HG03066 (cell line): ENCODE data around the gene PCDHB12.

Experiments
- ATAC-seq: cut with Tn5 transposase; IDR thresholded peaks from one replicate; pipeline ENCODE4 v1.9.1; 2021; ENCODE audit warnings: low read depth; ENCODE audit not compliant: unreplicated experiment

Gene PCDHB12

DNA sequence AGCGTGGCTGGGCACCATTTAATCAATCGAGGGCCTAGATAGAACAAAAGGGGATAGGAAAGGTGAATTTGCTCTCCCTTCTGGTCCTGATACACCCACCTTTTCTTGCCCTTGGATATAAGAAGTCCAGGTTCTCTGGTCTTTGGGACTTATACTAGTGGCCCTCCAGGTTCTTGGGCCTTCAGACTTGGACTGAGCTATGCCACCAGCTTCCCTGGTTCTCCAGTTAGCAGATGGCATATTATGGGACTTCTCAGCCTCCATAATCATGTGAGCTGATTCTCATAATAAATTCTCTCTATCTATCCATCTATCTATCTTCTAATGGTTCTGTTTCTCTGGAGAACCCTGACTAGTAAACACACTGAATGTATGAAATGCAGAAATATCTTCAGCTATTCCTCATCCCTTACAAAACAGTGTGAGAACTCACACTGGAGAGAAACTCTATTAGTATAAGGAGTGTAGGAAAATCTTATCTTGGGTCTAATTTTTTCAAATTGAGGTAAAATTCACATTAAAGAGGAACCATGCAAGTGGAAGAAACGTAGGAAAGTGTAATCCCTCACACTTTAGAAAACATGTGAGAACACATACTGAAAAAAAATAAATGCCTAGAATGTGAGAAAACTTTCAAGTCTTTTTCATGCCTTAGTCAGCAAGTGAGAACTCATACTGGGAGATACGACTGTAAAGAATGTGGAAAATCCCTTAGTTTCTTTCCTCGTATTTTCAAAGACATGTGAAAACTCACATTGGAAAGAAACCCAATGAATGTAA is 52.1 kb downstream of the PCDHB12 start:
- no peak for ATAC-seq

DNA sequence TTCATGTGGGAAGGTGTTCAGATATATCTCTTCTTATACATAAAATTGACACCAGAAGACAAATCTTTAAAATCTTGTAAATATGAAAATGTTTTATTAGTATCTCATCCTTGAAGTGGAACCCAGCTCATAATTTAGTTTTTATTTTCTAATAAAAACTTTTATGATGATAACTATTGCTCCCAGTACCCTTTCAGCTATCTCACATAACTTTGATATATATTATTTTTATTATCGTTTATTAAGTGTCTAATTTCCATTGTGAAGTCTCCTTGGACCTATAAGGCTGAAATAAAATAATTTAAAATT is 52.7 kb downstream of the PCDHB12 start:
- no peak for ATAC-seq
